CD14-positive monocyte (primary cell): ENCODE measurements around the gene MRS2. TPM values are rescaled to one million over a fixed set of nuclear protein-coding genes. Genes with fewer than 3 reads are reported as not detected.
"Not testable (repeated sequence)": the region's sequence is repeated elsewhere in the genome, so short reads cannot be mapped to it uniquely, and the experiment has no call there.

Experiments
- DNase-seq, 3 donors: peaks; one replicate each; pipeline ENCODE4 v3.0.0-alpha.2; 2011 to 2022
- H2AFZ ChIP-seq: 2 replicates; pipeline ENCODE4 v1.6.0; 2012; ENCODE audit warnings: mild to moderate bottlenecking, low read depth, low read length, inconsistent platforms; ENCODE audit not compliant: insufficient read depth, poor library complexity, severe bottlenecking
- H3K27ac ChIP-seq, 2 donors: 1 replicate in 1 of 2; 2 replicates in 1 of 2; pipeline ENCODE4 v1.5.1; 2012 to 2013; ENCODE audit warnings: low read length in 2 of 2, control low read depth in 1 of 2, inconsistent platforms in 1 of 2, low read depth in 1 of 2, mild to moderate bottlenecking in 1 of 2
- H3K27me3 ChIP-seq, 2 donors: one replicate each; pipeline versions ENCODE4 v1.6.0 to v1.6.1; 2011 to 2013; ENCODE audit warnings: low read length in 2 of 2; ENCODE audit not compliant: control insufficient read depth in 2 of 2, insufficient read depth in 2 of 2
- H3K36me3 ChIP-seq, 2 donors: replicated peaks in 1 of 2; 1 replicate in 1 of 2; 2 replicates in 1 of 2; pipeline versions ENCODE4 v1.5.1 to v1.6.1; 2012 to 2013; ENCODE audit warnings: low read length in 2 of 2, control low read depth in 1 of 2, inconsistent platforms in 1 of 2, mild to moderate bottlenecking in 1 of 2; ENCODE audit not compliant: insufficient read depth in 2 of 2, control insufficient read depth in 1 of 2
- H3K4me1 ChIP-seq, 2 donors: 1 replicate in 1 of 2; 2 replicates in 1 of 2; pipeline versions ENCODE4 v1.5.1 to v1.6.1; 2012 to 2013; ENCODE audit warnings: low read length in 2 of 2, control low read depth in 1 of 2, inconsistent platforms in 1 of 2, mild to moderate bottlenecking in 1 of 2, moderate library complexity in 1 of 2; ENCODE audit not compliant: insufficient read depth in 2 of 2, control insufficient read depth in 1 of 2
- H3K4me2 ChIP-seq: replicated peaks from 2 replicates; pipeline ENCODE3; 2012; ENCODE audit warnings: low read length, moderate library complexity, mild to moderate bottlenecking; ENCODE audit not compliant: poor library complexity, severe bottlenecking; ENCODE audit errors: extremely low read depth
- H3K4me3 ChIP-seq, 3 experiments: fragments of 200-600 bp in 1 of 3; sonication (generic) in 1 of 3; replicated peaks in 1 of 3; 1 replicate in 2 of 3; 2 replicates in 1 of 3; pipeline ENCODE4 v1.5.1; 2011 to 2013; ENCODE audit warnings: low read length in 3 of 3, mild to moderate bottlenecking in 3 of 3, control low read depth in 2 of 3, low read depth in 2 of 3, inconsistent platforms in 1 of 3, moderate library complexity in 1 of 3
- H3K79me2 ChIP-seq: 2 replicates; pipeline ENCODE4 v1.6.0; 2012; ENCODE audit warnings: mild to moderate bottlenecking, control low read depth, inconsistent platforms, low read length, moderate library complexity; ENCODE audit not compliant: insufficient read depth
- H3K9ac ChIP-seq: 2 replicates; pipeline ENCODE4 v1.6.0; 2017; ENCODE audit warnings: low read length, mild to moderate bottlenecking; ENCODE audit not compliant: insufficient read depth, poor library complexity, severe bottlenecking
- H3K9me3 ChIP-seq, 2 donors: replicated peaks in 1 of 2; 1 replicate in 1 of 2; 2 replicates in 1 of 2; pipeline versions ENCODE4 v1.5.1 to v1.6.1; 2012 to 2013; ENCODE audit warnings: low read length in 2 of 2, control low read depth in 1 of 2; ENCODE audit not compliant: control insufficient read depth in 1 of 2, insufficient read depth in 1 of 2
- H4K20me1 ChIP-seq: 2 replicates; pipeline ENCODE4 v1.6.0; 2012; ENCODE audit warnings: mild to moderate bottlenecking, low read length, control low read depth, moderate library complexity; ENCODE audit not compliant: insufficient read depth
- H3K27ac Mint-ChIP-seq, 7 donors: one replicate each; pipeline ENCODE4 v1.8.0; 2020; ENCODE audit warnings: mild to moderate bottlenecking in 7 of 7, mixed read lengths in 7 of 7, moderate library complexity in 6 of 7, inconsistent platforms in 2 of 7
- H3K27me3 Mint-ChIP-seq, 3 donors: one replicate each; pipeline ENCODE4 v1.8.0; 2021 to 2022; ENCODE audit warnings: low read depth in 3 of 3, mild to moderate bottlenecking in 3 of 3, mixed read lengths in 3 of 3, moderate library complexity in 3 of 3, inconsistent platforms in 1 of 3
- H3K36me3 Mint-ChIP-seq, 2 donors: one replicate each; pipeline ENCODE4 v1.8.0; 2020; ENCODE audit warnings: mixed read lengths in 2 of 2, inconsistent platforms in 1 of 2, mild to moderate bottlenecking in 1 of 2
- H3K4me1 Mint-ChIP-seq: one replicate; pipeline ENCODE4 v1.8.0; 2020; ENCODE audit warnings: mild to moderate bottlenecking, mixed read lengths
- H3K4me3 Mint-ChIP-seq, 2 donors: one replicate each; pipeline ENCODE4 v1.8.0; 2020; ENCODE audit warnings: mild to moderate bottlenecking in 2 of 2, mixed read lengths in 2 of 2, moderate library complexity in 1 of 2
- H3K9me3 Mint-ChIP-seq, 7 donors: one replicate each; pipeline ENCODE4 v1.8.0; 2020 to 2022; ENCODE audit warnings: mixed read lengths in 7 of 7, mild to moderate bottlenecking in 6 of 7, moderate library complexity in 6 of 7, inconsistent platforms in 2 of 7
- CTCF ChIP-seq: fragments of 200-600 bp; IDR thresholded peaks from one replicate; pipeline ENCODE4 v1.8.0; 2022; ENCODE audit warnings: antibody characterized with exemption, mild to moderate bottlenecking
- WGBS: methylation state at CpG from one replicate; pipeline ENCODE4 v1.1.5; 2013; ENCODE audit warnings: missing lambda C conversion rate; ENCODE audit not compliant: insufficient coverage; 5-methylcytosine and 5-hydroxymethylcytosine counted together
- intact Hi-C, 2 donors: fragments of 100-400 bp; cut with micrococcal nuclease; formaldehyde crosslinking; loops; one replicate each; pipeline versions ENCODE4 v1.15.0 to v1.15.1; 2023
- polyA plus RNA-seq, 3 donors: library from polyadenylated mRNA; depleted of rRNA in 1 of 3; unstranded in 2 of 3; stranded (reverse) in 1 of 3; fragments of 300-500 nt in 2 of 3; fragments of >200 nt in 1 of 3; fragmentation: Illumina TruSeq in 2 of 3; gene quantifications; 1 replicate in 2 of 3; 2 replicates in 1 of 3; pipeline ENCODE4 v1.2.3, GENCODE V29; 2012 to 2021

Gene MRS2
- polyA plus RNA-seq, 3 donors: 8.6 to 21.0 (median 19.3) TPM

GRCh38 chr6:24410622-24411021, 7.9 kb downstream of the MRS2 start:
- no peaks in the 10 kb centered on the region for H3K4me1 Mint-ChIP-seq
- intact Hi-C loops: no loop called here
- WGBS: no CpG with 5 or more reads among the region's 3 CpGs
- H3K4me2 ChIP-seq: no peak overlapping the region
- peaks cover 54 to 76% of the 10 kb centered on the region in 2 donors for H3K36me3 Mint-ChIP-seq
- no peak overlapping the region for H3K4me3 ChIP-seq
- H3K9me3 ChIP-seq: no peaks in the 10 kb centered on the region
- H3K36me3 ChIP-seq: peaks cover 58 to 98% of the 10 kb centered on the region in 2 donors
- no peak overlapping the region for H2AFZ ChIP-seq
- no peak for DNase-seq
- peaks cover 18% of the 10 kb centered on the region for H3K79me2 ChIP-seq
- H3K27me3 Mint-ChIP-seq: peaks cover 0 to 1% (median 0%) of the 10 kb centered on the region in 3 donors
- TF ChIP-seq CTCF: no peak
- H3K27ac ChIP-seq: no peak overlapping the region
- no peak overlapping the region for H3K9ac ChIP-seq
- peaks cover 19% of the 10 kb centered on the region for H4K20me1 ChIP-seq
- peak overlapping the region in 2 of 7 donors; percentile 13 to 32 for H3K27ac Mint-ChIP-seq
- H3K9me3 Mint-ChIP-seq: no peaks in the 10 kb centered on the region
- no peaks in the 10 kb centered on the region for H3K4me1 ChIP-seq
- no peaks in the 10 kb centered on the region for H3K27me3 ChIP-seq
- no peak overlapping the region for H3K4me3 Mint-ChIP-seq

- Histone ChIP-seq H2AFZ (no peak overlapping the region), H3K4me1 (no peaks in the 10 kb centered on the region), H3K4me2 (no peak overlapping the region), H3K27me3 (no peaks in the 10 kb centered on the region), H3K27ac (no peak overlapping the region), H3K9me3 (no peaks in the 10 kb centered on the region), H3K36me3 (peaks cover 71 to 99% of the 10 kb centered on the region in 2 donors), H3K4me3 (no peak overlapping the region), H3K79me2 (peaks cover 11% of the 10 kb centered on the region), H3K9ac (no peak overlapping the region), H4K20me1 (peaks cover 19% of the 10 kb centered on the region)
- DNase-seq: no peak
- H3K27ac Mint-ChIP-seq: no peak overlapping the region
- no peaks in the 10 kb centered on the region for H3K9me3 Mint-ChIP-seq
- H3K4me3 Mint-ChIP-seq: no peak overlapping the region
- H3K27me3 Mint-ChIP-seq: no peaks in the 10 kb centered on the region
- no peaks in the 10 kb centered on the region for H3K4me1 Mint-ChIP-seq
- no peak for TF ChIP-seq CTCF
- intact Hi-C loops: no loop called here
- WGBS: 100% methylated on average over 1 of the region's 4 CpGs
- peaks cover 64 to 82% of the 10 kb centered on the region in 2 donors for H3K36me3 Mint-ChIP-seq
Observed at GRCh38 chr6:24412294-24412693, 9.6 kb downstream of the MRS2 start.

GRCh38 chr6:24414531-24414930, 11.8 kb downstream of the MRS2 start:
- H3K27me3 ChIP-seq, H3K4me3 Mint-ChIP-seq, H3K4me3 ChIP-seq, H3K79me2 ChIP-seq, H2AFZ ChIP-seq, intact Hi-C loops, H3K4me2 ChIP-seq, H3K27ac ChIP-seq, H3K9ac ChIP-seq, H3K27me3 Mint-ChIP-seq, H3K9me3 ChIP-seq, H3K27ac Mint-ChIP-seq, H3K4me1 Mint-ChIP-seq, H3K4me1 ChIP-seq, H4K20me1 ChIP-seq, H3K9me3 Mint-ChIP-seq, DNase-seq: not testable (repeated sequence)
- H3K36me3 Mint-ChIP-seq: peaks cover 64 to 89% of the 10 kb centered on the region in 2 donors
- WGBS: 98% methylated on average over 8 of the region's 15 CpGs
- peaks cover 72 to 99% of the 10 kb centered on the region in 2 donors for H3K36me3 ChIP-seq
